PC-9 (cell line): ENCODE data around the gene MYBL2.

Source experiments
- EZH2 ChIP-seq: fragments of 200-600 bp; sonication (generic); IDR thresholded peaks from 2 replicates; pipeline ENCODE4 v1.8.0; 2017; ENCODE audit warnings: antibody characterized with exemption, low read depth
- TF ChIP-seq, protein P1 (sequence below): fragments of 200-600 bp; sonication (generic); conservative IDR thresholded peaks from 2 replicates; pipeline ENCODE4 v1.6.1; 2017; ENCODE audit warnings: mixed run types, antibody characterized with exemption, mild to moderate bottlenecking, moderate library complexity

DNA sequence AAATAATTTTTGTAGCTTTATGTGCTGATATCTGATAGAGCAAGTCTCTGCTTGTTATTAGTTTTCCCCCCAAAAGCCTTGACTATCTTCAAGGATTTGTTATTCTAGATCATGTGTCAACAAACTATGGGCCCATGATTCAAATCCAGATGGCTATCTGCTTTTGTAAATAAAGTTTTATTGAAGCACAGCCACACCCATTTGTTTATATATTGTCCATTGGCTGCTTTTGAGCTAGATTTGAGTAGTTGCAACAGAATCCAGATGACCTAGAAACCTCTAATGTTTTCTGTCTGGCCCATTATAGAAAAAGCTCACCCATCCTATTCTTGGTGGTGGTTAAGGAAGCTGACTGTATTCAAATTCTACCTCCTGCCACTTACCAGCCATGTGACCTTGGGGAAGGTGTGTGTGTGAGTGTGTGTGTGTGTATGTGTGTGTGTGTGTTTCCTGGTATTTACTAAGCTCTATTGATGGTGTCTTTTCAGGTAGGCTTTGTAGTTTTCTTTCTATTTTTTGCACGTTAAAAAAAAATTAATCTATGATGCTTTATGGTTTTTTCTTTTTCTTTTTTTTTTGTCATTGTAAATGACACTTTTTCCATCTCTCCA lies 61.2 kb downstream of the MYBL2 start:
- TF ChIP-seq EZH2: no peak
- TF ChIP-seq, protein P1, sequence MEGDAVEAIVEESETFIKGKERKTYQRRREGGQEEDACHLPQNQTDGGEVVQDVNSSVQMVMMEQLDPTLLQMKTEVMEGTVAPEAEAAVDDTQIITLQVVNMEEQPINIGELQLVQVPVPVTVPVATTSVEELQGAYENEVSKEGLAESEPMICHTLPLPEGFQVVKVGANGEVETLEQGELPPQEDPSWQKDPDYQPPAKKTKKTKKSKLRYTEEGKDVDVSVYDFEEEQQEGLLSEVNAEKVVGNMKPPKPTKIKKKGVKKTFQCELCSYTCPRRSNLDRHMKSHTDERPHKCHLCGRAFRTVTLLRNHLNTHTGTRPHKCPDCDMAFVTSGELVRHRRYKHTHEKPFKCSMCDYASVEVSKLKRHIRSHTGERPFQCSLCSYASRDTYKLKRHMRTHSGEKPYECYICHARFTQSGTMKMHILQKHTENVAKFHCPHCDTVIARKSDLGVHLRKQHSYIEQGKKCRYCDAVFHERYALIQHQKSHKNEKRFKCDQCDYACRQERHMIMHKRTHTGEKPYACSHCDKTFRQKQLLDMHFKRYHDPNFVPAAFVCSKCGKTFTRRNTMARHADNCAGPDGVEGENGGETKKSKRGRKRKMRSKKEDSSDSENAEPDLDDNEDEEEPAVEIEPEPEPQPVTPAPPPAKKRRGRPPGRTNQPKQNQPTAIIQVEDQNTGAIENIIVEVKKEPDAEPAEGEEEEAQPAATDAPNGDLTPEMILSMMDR: no peak
